Hematopoietic multipotent progenitor cell treated with erythropoietin and hydrocortisone succinate and interleukin-3 and kit ligand, for 15 days (in vitro differentiated cells): ENCODE measurements around the gene RNF227.

Source experiments
- DNase-seq: peaks from one replicate; pipeline ENCODE4 v3.0.0-alpha.2; 2015; ENCODE audit warnings: low spot score

The RNF227 gene

GRCh38 chr17:7889166-7889955 is 26.7 kb downstream of the RNF227 start:
- peak; percentile 94 for DNase-seq

DNA sequence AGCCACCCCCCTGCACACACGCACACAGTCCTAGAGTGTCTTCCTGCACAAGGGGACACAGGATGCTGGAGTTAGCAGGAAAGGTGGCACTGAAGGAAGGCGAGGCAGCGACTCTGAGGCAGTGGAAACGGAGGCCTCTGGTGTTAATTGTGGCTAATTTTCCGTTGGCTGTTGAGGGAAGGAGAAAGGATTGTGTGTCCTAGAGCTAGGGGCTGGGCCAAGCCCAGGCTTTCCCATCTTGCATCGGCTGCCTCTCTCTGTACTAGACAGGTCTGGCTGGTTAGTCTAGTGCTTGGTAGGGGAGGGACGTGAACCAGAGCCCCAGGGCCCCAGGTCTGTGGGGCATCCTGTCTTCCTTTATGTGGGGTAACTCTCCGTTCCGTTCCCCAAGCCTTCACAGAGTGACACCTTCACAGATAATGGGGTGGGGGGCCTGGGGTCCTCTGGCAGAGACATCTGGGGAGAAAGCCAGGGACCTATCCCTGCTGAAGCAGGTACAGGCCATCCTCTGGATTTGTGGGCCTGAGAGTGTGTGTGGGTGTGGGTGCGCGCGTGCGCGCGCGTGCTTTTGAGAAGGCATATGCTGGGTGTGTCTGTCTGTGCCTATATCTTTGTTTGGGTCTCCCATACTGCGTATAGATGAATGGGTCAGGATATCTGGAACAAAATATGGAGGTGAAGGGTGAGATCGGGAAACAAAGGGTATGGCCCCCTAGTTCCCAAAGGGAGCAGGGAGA is 27.7 kb downstream of the RNF227 start, which contains the start of gene CHD3:
Gene CHD3, plus strand, starts transcription at position 606 of the 737 bp plus-strand sequence. CDS start 212 bp downstream, outside the sequence.
- no peak for DNase-seq

GRCh38 chr17:7887482-7888183 is 28.5 kb downstream of the RNF227 start:
- DNase-seq, result peak; percentile 74

DNA sequence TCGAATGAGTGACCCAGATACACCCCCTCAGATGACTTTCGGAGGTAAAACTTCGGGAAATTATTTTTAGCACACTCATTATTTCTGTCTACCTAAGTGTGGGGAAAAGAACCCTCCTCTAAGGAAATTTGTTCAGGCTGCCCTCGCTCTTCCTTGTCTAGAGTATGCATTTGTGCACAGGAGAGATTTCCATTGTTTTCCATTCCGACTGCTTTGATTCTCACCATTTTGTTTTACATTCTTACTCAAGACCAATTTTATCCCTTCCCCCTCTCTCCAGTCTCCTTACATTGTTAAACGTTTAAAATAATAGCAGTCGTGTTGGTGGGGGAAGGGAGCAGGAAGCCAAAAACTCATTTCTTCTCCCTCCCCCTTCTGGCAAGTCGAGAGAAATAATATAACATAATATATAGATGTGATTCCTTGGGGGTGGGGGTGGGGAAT is 29.0 kb downstream of the RNF227 start:
- no peak for DNase-seq

DNA sequence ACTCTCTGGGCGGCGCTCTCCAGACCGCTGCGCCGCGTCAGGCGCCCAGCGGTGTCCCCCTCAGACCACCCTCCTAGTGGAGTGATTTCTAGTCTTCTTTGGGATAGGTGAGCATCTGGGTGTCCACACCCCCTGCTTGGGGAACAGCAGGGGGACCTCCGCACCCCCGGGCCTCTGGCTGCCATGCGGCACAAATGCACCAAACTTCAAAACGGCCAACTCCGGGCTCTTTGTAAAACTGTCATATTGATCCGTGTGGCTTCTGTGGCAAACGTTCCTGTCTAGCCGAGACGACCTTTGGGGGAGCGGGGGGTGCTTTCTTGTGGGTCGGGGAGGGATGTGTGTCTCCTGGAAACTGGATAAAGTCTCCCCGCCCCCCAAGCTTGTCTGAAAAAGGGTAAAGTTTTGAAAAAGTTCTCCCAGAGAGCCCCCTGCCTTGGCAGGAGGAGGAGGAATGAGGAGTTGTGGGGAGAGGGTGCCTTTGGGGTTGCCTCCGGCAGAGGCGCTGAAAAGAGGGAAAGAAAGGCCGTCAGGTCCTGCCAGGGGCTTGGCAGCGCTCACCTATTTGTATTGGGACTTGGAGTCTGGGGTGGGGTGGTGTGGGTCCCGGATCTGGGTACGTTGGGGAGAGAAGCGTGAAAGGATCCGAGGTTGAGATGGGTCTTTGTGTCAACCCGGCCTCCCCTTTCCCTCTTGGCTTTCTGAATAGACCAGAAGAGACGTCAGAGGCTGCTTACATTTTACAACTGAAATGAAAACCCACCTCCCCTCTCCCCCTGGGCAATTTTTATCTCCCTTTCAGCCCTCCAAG is 29.7 kb downstream of the RNF227 start:
- DNase-seq, result no peak

DNA sequence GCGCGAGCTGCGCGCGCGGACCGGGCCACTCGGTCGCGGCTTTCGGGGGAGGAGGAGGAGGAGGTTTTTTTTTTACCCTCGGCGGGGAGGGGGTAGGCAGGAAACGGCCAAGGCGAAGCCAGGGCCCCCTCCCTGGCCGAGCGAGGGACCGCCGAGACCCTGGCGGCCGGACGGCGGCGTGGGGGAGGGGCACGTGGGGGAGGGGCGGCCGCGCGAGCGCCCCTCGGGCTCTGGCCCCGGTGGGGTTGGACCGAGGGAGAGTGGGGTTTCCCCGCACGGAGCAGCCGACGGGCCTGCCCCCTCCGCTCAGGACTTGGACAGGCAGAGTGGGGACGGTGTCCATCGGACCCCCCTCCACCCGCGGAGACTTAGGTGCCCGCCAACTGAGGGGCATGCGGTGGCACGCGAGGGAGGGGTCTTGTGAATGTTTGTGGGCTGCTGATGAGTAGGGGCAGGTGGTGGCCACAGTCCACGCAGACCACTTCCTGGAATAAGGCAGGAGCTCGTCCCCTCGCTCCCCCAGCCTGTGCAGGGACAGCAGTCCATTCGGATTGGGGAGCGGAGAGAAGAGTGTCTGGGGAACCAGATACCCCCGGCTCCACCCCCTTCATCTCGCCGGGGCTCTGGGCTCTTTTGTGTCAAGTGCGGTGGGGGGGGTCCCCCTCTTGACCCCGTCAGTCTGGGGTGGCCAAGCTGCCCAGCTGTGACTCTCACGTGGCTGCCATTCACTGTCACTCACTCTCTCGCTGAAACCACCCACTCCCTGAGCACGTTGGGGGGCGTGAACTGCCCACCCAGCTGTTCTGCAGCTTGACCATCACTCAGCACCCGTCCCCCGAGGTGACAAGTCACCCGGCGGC is 30.5 kb downstream of the RNF227 start:
- DNase-seq, result no peak

GRCh38 chr17:7884581-7885366 is 31.3 kb downstream of the RNF227 start:
- no peak for DNase-seq

DNA sequence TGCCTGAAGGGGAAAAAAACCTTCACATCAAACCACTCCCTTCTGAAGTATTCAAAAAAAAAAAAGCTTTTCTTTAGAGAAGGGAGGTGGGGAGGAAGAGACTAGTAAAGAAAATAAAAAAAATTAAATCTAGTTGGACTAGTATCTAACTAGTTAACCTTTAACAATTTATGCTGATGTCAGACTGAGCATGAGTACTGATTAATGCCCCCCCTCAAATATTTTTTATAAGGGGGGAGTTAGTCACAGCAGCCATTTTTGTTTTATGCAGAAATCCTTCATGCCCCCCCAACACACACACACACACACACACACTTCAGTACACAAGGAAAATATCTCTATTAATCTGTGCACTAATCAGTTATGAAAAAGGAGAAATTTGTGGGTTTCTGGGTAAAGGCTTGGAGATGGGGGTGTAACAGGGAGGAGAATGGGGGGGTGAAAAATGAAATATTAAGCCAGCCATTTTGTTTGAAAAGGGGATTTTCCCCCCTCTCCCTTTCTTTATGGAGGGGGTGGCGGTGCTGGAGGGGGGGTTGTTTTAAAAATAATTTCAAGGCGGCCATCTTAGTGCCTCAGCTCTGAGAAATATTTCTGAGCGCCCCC is 32.2 kb downstream of the RNF227 start:
- no peak for DNase-seq

DNA sequence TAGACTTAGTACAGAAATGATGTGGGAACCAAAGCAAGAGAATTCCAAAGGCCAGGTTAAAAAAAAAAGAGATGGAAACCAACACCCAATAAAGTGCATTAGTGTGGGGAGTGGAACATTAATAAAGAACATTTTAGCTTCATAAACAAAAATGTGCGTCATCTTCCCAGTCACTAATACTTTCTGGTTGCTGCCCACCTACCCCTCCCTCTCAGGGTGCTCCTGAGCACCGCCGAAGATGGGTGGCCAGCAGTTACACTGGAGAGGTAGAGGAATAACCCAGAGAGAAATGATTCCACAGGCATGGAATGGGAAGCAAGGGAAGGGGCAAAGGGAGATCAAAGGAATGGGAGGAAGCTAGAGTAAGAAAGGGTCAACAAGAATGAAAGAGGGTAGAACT is 33.5 kb downstream of the RNF227 start:
- no peak for DNase-seq

DNA sequence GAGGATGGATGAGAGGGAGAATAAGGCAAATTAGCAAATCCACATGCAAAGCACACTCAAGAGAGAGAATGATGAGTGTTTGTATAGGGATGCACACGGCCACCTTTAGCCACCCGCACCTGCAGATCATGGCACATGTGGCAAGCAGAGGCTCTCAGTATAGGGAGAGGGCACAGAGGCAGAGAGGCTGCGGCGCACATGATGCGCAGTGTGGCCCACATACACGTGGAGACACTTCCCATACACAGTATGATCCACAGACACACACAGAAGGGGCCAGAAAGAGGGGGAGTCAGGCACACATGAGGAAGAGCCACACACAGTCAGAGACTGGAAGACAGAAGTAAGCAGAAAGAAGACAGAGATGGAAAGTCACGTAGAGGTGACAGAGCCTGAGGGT is 34.0 kb downstream of the RNF227 start:
- DNase-seq, result no peak

GRCh38 chr17:7881276-7882054 is 34.6 kb downstream of the RNF227 start:
- DNase-seq, result peak; percentile 38

DNA sequence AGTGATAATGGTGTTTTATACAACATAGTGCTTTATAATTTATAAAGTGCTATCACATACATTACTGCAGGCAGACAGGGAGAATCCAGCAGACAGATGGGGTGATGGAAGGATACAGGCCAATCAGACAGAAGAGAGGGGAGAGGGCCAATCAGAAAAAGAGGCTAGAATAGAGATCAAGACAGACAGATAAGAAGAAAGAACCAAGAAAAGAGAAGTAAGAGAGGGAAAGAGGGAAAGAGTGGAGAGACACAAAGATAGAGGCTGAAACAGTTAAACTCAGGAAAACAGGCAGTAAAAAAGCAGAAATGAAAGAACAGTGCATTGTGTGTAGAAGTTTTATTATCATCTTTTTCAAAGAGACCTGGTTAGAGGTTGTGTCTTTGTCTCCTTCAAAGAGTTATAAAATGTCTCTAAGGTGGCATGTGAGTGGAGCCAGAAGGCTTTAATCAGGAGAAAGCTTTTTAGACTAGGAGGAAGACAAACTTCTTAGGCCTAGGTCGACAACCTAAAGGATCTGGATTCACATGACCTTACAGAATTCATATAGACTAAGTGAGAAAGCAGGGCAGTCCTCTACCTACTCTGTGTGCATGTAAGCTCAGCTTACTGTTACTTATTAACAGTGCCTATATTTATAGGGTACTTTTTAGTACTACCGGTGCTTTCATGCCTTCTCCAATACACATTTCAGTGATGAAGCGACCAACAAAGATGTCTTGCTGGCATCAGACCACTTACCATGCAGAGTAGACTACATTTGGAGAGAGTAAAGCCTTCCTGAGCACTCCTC is 35.8 kb downstream of the RNF227 start:
- no peak for DNase-seq

DNA sequence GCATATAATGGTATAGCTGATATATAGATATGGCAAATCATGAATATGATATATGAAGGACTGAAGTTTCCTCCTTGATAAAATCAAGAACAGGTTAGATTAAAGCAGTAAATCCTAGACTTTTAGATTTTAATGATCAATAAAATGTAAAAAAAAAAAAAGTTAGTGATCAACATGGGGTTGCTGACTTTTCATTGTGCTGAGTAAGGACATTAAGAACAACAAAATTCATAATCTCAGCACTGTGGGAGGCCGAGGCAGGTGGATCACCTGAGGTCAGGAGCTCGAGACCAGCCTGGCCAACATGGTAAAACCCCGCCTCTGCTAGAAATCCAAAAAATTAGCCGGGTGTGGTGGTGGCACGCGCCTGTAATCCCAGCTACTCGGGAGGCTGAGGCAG is 37.9 kb downstream of the RNF227 start:
- no peak for DNase-seq

DNA sequence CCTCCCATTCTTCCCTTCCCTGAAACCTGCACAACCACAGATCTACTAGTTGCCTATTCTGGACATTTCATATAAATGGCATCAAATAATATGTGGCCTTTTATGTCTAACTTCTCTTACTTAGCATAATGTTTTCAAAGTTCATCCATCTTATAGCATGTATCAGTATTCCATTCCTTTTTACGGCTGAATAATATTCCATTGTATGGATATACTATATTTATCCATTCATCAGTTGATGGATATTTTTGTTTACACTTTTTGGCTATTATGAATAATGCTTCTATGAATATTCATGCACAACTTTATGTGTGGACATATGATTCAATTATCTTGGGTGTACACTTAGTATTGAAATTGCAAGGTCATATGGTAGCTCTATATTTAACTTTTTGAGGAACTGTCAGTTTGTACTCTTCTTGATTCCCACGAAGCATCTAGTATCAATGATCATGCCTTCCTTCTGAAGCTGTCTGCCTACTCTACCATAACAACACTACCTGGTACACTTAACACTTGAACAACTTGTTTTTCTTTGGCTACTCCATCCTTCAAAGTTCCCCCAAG is 40.2 kb downstream of the RNF227 start:
- no peak for DNase-seq

DNA sequence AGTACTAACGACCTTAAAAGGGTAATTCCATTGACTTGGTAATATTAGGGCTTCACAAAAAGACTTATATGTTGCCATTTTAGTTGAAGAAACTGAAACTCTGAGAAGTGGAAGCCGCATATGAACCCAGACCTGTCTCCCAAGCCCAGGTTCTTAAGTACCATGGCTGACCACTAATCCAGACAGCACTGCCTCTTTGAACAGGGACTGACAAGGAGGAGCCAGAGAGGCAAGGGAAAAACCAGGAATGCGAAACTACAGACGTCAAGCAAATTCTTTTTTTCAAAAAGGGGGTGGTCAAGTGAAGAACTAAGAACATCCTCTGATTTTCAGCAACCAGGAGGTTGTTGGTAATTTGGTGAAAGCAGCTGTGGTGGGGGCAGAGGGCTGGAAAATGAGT is 43.0 kb downstream of the RNF227 start:
- no peak for DNase-seq

DNA sequence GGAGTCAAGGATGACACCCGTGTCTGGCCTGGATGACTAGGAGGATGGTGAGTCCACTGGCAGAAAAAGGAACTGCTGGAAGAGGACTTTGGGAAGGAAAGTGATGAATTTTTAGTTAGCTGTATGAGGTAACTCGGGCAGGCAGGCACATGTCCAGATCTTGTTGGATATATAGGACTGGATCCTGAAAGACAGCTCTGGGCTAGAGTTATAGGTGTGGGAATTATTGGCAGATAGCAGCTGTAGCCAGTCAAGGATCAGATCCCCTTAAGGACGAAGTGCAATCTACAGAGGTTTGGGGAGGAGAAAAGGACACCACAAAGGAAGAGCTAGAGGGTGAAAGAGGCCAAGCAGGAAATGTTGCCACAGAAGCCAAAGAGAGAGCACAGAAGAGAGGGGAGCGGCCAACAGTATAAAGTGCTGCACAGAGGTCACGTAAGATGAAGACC is 48.2 kb downstream of the RNF227 start:
- DNase-seq, result no peak

- DNase-seq, result no peak
Measured at GRCh38 chr17:7864995-7865650, 51.0 kb downstream of the RNF227 start.
